CMK (cell line): Measurements from ENCODE around the gene SEC63.

Experiments used
- DNase-seq: peaks from one replicate; pipeline ENCODE4 v3.0.0-alpha.2; 2010; ENCODE audit warnings: low read depth

The SEC63 gene

GRCh38 chr6:107819217-107819616, 138.8 kb downstream of the SEC63 start:
- DNase-seq = no peak

GRCh38 chr6:107818272-107818671, 139.7 kb downstream of the SEC63 start:
- no peak for DNase-seq

GRCh38 chr6:107817784-107818183, 140.2 kb downstream of the SEC63 start:
- no peak for DNase-seq
